H1 (cell line): ENCODE measurements around the gene KRT7. TPM values are rescaled to one million over a fixed set of nuclear protein-coding genes. Genes with fewer than 3 reads are reported as not detected.
"Not testable (repeated sequence)": the region's sequence is repeated elsewhere in the genome, so short reads cannot be mapped to it uniquely, and the experiment has no call there.

ENCODE experiments used
- CTCF ChIA-PET: fragments of 300-600 bp; sonication (Branson Sonifier 250); formaldehyde crosslinking; loops from one replicate; lab custom pipeline; 2021; ENCODE audit not compliant: partially characterized antibody; lab: Charles Lee
- POLR2A ChIA-PET: fragments of 300-600 bp; sonication (Branson Sonifier 250); formaldehyde crosslinking; loops from one replicate; lab custom pipeline; 2021; ENCODE audit warnings: inconsistent platforms; ENCODE audit not compliant: partially characterized antibody; lab: Charles Lee
- DNase-seq, 2 experiments: peaks; one replicate each; pipeline versions ENCODE4 v3.0.0 to v3.0.0-alpha.2; 2010 to 2022; ENCODE audit warnings: low spot score in 2 of 2, low read depth in 1 of 2, mixed read lengths in 1 of 2
- FAIRE-seq: peaks from 2 replicates; lab custom pipeline; 2011; peaks lifted over from hg19 to GRCh38; lab: Jason Lieb, UNC
- H2AFZ ChIP-seq: 2 replicates; pipeline ENCODE4 v1.8.1; 2012; ENCODE audit warnings: low read length, inconsistent platforms
- H2AK5ac ChIP-seq: 2 replicates; pipeline ENCODE4 v1.6.1; 2013; ENCODE audit warnings: low read depth, low read length
- H2BK120ac ChIP-seq: replicated peaks from 2 replicates; pipeline ENCODE3; 2013; ENCODE audit warnings: low read depth, low read length, inconsistent platforms
- H2BK12ac ChIP-seq: 2 replicates; pipeline ENCODE4 v1.6.1; 2013; ENCODE audit warnings: low read depth, low read length
- H2BK15ac ChIP-seq: 2 replicates; pipeline ENCODE4 v1.6.1; 2013; ENCODE audit warnings: low read length
- H2BK20ac ChIP-seq: 2 replicates; pipeline ENCODE4 v1.6.1; 2013; ENCODE audit warnings: low read length
- H2BK5ac ChIP-seq: 2 replicates; pipeline ENCODE4 v1.6.1; 2013; ENCODE audit warnings: low read depth, low read length
- H3K14ac ChIP-seq: 2 replicates; pipeline ENCODE4 v1.6.1; 2013; ENCODE audit warnings: inconsistent platforms; ENCODE audit not compliant: insufficient read length
- H3K18ac ChIP-seq: 2 replicates; pipeline ENCODE4 v1.6.1; 2013; ENCODE audit warnings: low read length; ENCODE audit errors: extremely low read depth
- H3K23ac ChIP-seq: 2 replicates; pipeline ENCODE4 v1.6.1; 2013; ENCODE audit warnings: inconsistent platforms; ENCODE audit not compliant: insufficient read length
- H3K23me2 ChIP-seq: 2 replicates; pipeline ENCODE4 v1.6.1; 2013; ENCODE audit warnings: low read depth, low read length
- H3K27ac ChIP-seq: 2 replicates; pipeline ENCODE4 v1.6.1; 2011; ENCODE audit warnings: low read depth, low read length, inconsistent platforms
- H3K27me3 ChIP-seq, 4 experiments: replicated peaks in 1 of 4; 1 replicate in 1 of 4; 2 replicates in 3 of 4; pipeline versions ENCODE4 v1.6.1 to v1.8.1; 2011 to 2013; ENCODE audit warnings: low read length in 3 of 4, mild to moderate bottlenecking in 3 of 4, inconsistent platforms in 2 of 4, mixed read lengths in 2 of 4, moderate library complexity in 1 of 4; ENCODE audit not compliant: control insufficient read depth in 3 of 4, insufficient read depth in 3 of 4; ENCODE audit errors: extremely low read depth in 1 of 4
- H3K36me3 ChIP-seq, 4 experiments: 2 replicates each; pipeline versions ENCODE4 v1.6.1 to v1.8.1; 2011 to 2013; ENCODE audit warnings: mild to moderate bottlenecking in 4 of 4, low read length in 3 of 4, moderate library complexity in 2 of 4, control low read depth in 1 of 4, inconsistent platforms in 1 of 4; ENCODE audit not compliant: insufficient read depth in 4 of 4, control insufficient read depth in 2 of 4
- H3K4ac ChIP-seq: replicated peaks from 2 replicates; pipeline ENCODE3; 2013; ENCODE audit warnings: low read length, low read depth, mixed read lengths, inconsistent platforms; ENCODE audit not compliant: insufficient read length
- H3K4me1 ChIP-seq, 4 experiments: replicated peaks in 1 of 4; 1 replicate in 1 of 4; 2 replicates in 3 of 4; pipeline versions ENCODE4 v1.6.1 to v1.8.1; 2011 to 2013; ENCODE audit warnings: low read length in 3 of 4, inconsistent platforms in 2 of 4, mixed read lengths in 1 of 4; ENCODE audit not compliant: insufficient read depth in 4 of 4, control insufficient read depth in 3 of 4
- H3K4me2 ChIP-seq, 2 experiments: 2 replicates each; pipeline versions ENCODE4 v1.6.1 to v1.8.1; 2011 to 2013; ENCODE audit warnings: low read depth in 2 of 2, low read length in 2 of 2, control low read depth in 1 of 2, inconsistent platforms in 1 of 2, mild to moderate bottlenecking in 1 of 2; ENCODE audit not compliant: insufficient read depth in 1 of 2
- H3K4me3 ChIP-seq, 4 experiments: fragments of 200-600, 300-600 bp in 1 of 4; sonication (generic), shearing (Covaris generic), sonication (Bioruptor Twin) in 1 of 4; 2 replicates each; pipeline versions ENCODE4 v1.5.1 to v1.8.1; 2011 to 2016; ENCODE audit warnings: low read length in 4 of 4, low read depth in 3 of 4, control low read depth in 2 of 4, inconsistent platforms in 2 of 4, mild to moderate bottlenecking in 2 of 4, mixed read lengths in 1 of 4, moderate library complexity in 1 of 4; ENCODE audit not compliant: insufficient read depth in 2 of 4; ENCODE audit errors: extremely low read depth in 1 of 4
- H3K56ac ChIP-seq: replicated peaks from 2 replicates; pipeline ENCODE3; 2013; ENCODE audit warnings: low read depth, mild to moderate bottlenecking, mixed read lengths, low read length, inconsistent platforms; ENCODE audit not compliant: insufficient read length
- H3K79me1 ChIP-seq: 2 replicates; pipeline ENCODE4 v1.6.1; 2013; ENCODE audit warnings: low read depth, low read length, control low read depth
- H3K79me2 ChIP-seq, 2 experiments: 2 replicates each; pipeline versions ENCODE4 v1.6.1 to v1.8.1; 2012 to 2013; ENCODE audit warnings: low read length in 2 of 2, mild to moderate bottlenecking in 2 of 2, inconsistent platforms in 1 of 2; ENCODE audit not compliant: insufficient read depth in 2 of 2, control insufficient read depth in 1 of 2
- H3K9ac ChIP-seq, 4 experiments: replicated peaks in 1 of 4; 1 replicate in 1 of 4; 2 replicates in 3 of 4; pipeline versions ENCODE4 v1.6.1 to v1.8.1; 2011 to 2013; ENCODE audit warnings: low read depth in 3 of 4, low read length in 3 of 4, control low read depth in 2 of 4, mild to moderate bottlenecking in 2 of 4, moderate library complexity in 2 of 4, inconsistent platforms in 1 of 4; ENCODE audit errors: extremely low read depth in 1 of 4
- H3K9me3 ChIP-seq, 2 experiments: 2 replicates each; pipeline versions ENCODE4 v1.6.1 to v1.8.1; 2012 to 2013; ENCODE audit warnings: mild to moderate bottlenecking in 2 of 2, moderate library complexity in 2 of 2, control low read depth in 1 of 2, inconsistent platforms in 1 of 2, low read depth in 1 of 2, low read length in 1 of 2, mixed read lengths in 1 of 2; ENCODE audit not compliant: insufficient read depth in 2 of 2
- H4K20me1 ChIP-seq, 2 experiments: replicated peaks in 1 of 2; 2 replicates each; pipeline versions ENCODE3 to v1.8.1; 2011 to 2013; ENCODE audit warnings: inconsistent platforms in 2 of 2, low read length in 2 of 2, mild to moderate bottlenecking in 1 of 2; ENCODE audit not compliant: insufficient read depth in 2 of 2, control insufficient read depth in 1 of 2
- H4K5ac ChIP-seq: 2 replicates; pipeline ENCODE4 v1.6.1; 2013; ENCODE audit warnings: low read length, low read depth, mixed read lengths, inconsistent platforms; ENCODE audit not compliant: insufficient read length
- H4K8ac ChIP-seq: 2 replicates; pipeline ENCODE4 v1.8.0; 2013; ENCODE audit warnings: mild to moderate bottlenecking, moderate library complexity, low read length, inconsistent platforms; ENCODE audit not compliant: insufficient read depth; ENCODE audit errors: extremely low read depth
- H4K91ac ChIP-seq: replicated peaks from 2 replicates; pipeline ENCODE3; 2013; ENCODE audit warnings: low read length, mixed read lengths, inconsistent platforms; ENCODE audit not compliant: insufficient read length
- WGBS, 2 experiments: shearing (Covaris generic) in 1 of 2; methylation state at CpG; one replicate each; pipeline versions ENCODE4 v1.1.6 to v1.1.7; 2013 to 2015; ENCODE audit warnings: low lambda C conversion rate in 2 of 2, mixed read lengths in 2 of 2, inconsistent platforms in 1 of 2, low coverage in 1 of 2, missing lambda C conversion rate in 1 of 2; ENCODE audit not compliant: insufficient replicate concordance in 2 of 2, insufficient coverage in 1 of 2, insufficient read length in 1 of 2; ENCODE audit errors: extremely low coverage in 1 of 2, missing lambda C conversion rate in 1 of 2; 5-methylcytosine and 5-hydroxymethylcytosine counted together
- polyA plus RNA-seq, 7 experiments: library from polyadenylated mRNA; depleted of rRNA in 3 of 7; stranded (reverse) in 5 of 7; unstranded in 2 of 7; fragments of >200 nt in 5 of 7; fragments of 200-250 nt in 2 of 7; gene quantifications; 1 replicate in 5 of 7; 2 replicates in 1 of 7; 4 replicates in 1 of 7; pipeline versions ENCODE4 v1.2.1 to v1.2.3, GENCODE V29; 2011 to 2013; ENCODE audit warnings: missing spikeins in 2 of 7, mixed read lengths in 2 of 7
- total RNA-seq: library from RNA; stranded (reverse); fragmentation: NEBNext Ultra II Directional; extraction: Animal tissue kit (Norgen Biotek cat#: 25700); gene quantifications from 2 replicates; pipeline ENCODE4 v1.2.1, GENCODE V29; 2021

Gene KRT7
- total and polyA plus RNA-seq, 2 of the 8 experiments (the other 6 are each of a cell fraction or from before 2014, with no cell fraction given), result 13.2 to 19.0 TPM

DNA sequence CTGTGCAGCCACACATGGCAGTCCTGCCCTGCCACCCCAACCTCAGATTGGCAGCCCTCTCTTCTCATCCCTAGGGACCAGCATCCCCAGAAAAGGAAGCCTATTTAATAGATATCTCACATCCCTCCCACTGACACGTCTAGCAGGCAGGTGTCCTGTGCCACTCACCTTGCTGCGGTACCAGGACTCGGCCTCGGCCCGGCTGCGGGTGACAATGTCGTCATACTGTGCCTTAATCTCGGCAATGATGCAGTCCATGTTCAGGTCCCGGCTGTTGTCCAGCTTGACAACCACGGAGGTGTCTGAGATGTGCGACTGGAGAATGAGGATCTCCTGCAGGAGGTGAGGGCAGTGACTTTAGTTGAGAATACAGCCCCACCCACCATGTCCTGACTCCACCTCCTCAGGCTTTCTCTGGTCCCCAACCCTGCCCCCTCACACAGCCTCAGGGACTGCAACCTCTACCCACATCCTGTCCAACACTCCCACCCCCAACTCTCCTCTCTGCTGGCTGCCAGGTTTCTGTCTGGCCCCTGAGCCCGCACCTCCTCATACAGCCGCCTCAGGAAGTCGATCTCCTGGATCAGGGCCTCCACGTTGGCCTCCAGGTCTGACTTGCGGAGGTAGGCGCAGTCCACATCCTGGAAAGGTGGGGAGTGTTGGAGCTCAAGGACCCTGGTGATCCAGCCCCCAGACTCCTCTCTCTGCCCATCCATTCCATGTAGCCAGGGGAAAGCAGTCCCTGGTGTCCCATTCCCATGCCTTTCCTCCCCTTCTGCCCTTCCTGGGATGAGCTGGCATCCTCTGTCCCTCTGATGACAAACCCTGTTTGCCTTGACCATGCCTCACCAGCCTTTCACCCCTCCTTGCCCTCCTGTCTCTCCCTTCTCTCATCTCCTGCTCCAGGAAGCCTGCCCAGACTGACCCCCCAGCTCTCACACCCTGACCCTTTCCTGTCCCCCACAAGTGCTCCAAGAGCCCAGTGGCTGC, 55.1 kb downstream of the KRT7 start:
- Histone ChIP-seq H2BK5ac (peak overlapping the region; percentile 52; the same call in 1 of the 2 replicates), H3K18ac (peak overlapping the region; percentile 32; the same call in 1 of the 2 replicates)
- not testable (repeated sequence) for H4K8ac ChIP-seq, H3K9ac ChIP-seq, DNase-seq, FAIRE-seq, H2AK5ac ChIP-seq, H3K4me2 ChIP-seq, H3K14ac ChIP-seq, H3K36me3 ChIP-seq, H2BK20ac ChIP-seq, H3K79me1 ChIP-seq, H3K4ac ChIP-seq, H2BK12ac ChIP-seq, H3K79me2 ChIP-seq, H3K23me2 ChIP-seq, H2AFZ ChIP-seq, H3K23ac ChIP-seq, H3K4me3 ChIP-seq, H3K4me1 ChIP-seq, H4K5ac ChIP-seq, H4K20me1 ChIP-seq, H4K91ac ChIP-seq, H3K27ac ChIP-seq, H3K9me3 ChIP-seq, H2BK120ac ChIP-seq, H3K27me3 ChIP-seq, H2BK15ac ChIP-seq, H3K56ac ChIP-seq
- ChIA-PET CTCF (interaction anchor here (0.8 to 4.4 kb wide), 13 partner anchors 7 to 145 kb away, joined by 3 to 38 read pairs (median 5); partner anchors contain the start of gene KRT80), POLR2A (interaction anchor here (1.0 kb wide), 1 partner anchor 9 kb away, joined by 3 read pairs; no protein-coding TSS in a partner anchor)
- 90% methylated on average over 17 of the region's 17 CpGs; no CpG with 5 or more reads in 1 of the 2 experiments for whole genome bisulfite sequencing, 2 experiments
